GM21825 (cell line): Measurements from ENCODE around the gene WNT5B.

ENCODE experiments used
- ATAC-seq: cut with Tn5 transposase; IDR thresholded peaks from one replicate; pipeline ENCODE4 v1.9.1; 2021; ENCODE audit warnings: mild to moderate bottlenecking, moderate library complexity; ENCODE audit not compliant: unreplicated experiment

The WNT5B gene

DNA sequence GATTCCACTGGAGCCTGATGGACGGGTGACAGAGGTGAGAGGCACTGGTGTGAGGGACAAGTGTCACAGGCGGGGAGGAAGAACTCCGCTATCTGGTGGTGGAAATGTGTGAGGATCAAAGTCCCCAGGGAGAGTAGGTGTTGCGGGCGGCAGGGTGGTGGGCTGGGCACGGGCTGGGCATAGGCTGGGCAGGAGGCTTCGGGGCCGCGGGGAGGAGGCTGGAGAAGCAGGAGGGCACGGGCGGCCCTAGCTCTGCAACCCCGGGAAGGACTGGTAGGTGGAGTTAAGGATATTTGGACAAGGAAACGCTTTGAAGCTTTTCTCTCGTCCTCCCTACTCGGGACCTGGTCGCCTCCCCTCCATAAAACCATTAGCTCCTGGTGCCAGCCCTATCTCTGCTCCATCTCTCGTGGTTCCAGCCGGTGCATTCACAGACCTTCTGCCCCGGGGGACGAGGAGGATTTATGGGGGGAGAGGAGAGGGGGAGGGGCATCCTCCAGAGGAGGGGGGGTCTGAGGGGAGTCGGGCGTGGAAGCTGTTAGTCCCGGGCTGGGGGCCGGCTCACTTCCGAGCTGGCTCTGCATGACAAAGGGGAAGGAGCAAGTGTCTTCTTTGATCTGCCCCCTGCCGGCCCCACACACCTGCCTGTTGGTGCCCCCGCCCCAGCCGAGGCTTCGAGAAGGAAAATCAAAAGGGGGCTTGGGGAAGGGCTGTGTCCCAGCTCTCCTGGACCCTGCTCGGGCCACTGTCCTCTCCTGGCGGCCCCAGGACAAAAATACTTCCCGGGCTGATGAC, 504 bp downstream of the WNT5B start:
- no peak for ATAC-seq

DNA sequence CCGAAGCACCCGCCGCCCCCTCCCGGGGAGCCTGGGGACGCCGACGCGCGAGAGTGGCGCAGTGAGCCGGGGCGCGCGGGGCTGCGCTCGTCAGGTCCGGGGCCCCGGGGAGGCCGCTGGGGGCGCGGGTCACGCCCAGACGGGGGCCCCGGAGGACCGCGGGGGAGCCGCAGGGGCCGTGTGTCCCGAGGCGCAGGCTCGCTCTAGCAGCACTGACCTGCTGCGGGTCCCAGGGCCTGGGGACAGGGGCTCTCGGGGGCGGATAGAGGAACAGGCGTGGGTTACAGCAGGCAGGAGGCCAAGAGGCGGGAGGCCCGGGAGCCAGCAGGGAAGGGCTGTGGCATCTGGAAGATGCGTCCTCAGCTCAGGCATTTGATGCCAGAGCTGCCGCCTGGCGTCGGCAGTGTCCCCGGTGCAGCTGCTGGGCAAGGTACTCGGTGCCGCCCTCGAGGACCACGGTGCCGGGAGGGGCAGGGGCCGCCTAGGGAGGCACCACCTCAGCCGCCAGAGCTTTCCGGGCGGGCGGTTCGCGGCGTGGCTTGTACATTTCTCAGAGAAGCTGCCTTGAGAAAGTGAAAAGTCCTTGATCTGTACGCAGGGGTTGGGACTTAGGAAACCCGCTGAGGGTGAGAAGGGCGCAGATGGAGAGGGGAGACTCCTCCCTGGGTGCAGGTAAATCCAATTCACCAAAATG, 1.2 kb downstream of the WNT5B start:
- no peak for ATAC-seq

DNA sequence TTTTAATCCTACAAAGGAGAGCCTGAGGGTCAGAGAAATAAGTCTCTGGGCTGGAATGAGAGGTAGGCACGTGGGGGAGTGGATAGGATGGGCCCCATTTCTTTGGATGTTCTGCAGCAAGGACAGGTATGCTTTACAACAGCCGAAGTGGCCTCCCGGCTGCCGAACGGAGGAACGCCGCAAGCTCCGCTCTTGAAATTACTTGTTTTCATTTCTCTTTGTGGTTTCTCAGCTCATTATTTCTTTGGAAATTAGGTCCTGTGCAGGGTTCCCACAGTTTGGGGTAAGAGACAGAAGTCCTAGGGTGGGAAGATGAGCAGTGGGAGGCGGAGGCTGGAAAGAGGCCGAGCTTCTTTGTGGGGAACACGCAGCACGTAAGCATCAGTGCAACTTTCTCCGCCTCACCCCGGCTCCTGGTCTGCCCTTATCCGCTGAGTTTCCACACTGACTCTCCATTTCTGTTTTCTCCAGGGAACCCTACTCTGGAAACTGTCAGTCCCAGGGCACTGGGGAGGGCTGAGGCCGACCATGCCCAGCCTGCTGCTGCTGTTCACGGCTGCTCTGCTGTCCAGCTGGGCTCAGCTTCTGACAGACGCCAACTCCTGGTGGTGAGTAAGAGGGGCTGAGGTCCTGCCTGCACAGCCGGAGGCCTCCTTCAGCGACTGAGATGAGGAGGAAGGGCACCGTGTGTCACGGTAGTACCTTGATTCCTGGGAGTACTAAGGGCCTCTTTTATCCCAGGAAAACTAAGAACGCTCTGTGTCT, 2.0 kb downstream of the WNT5B start:
- ATAC-seq, result no peak

DNA sequence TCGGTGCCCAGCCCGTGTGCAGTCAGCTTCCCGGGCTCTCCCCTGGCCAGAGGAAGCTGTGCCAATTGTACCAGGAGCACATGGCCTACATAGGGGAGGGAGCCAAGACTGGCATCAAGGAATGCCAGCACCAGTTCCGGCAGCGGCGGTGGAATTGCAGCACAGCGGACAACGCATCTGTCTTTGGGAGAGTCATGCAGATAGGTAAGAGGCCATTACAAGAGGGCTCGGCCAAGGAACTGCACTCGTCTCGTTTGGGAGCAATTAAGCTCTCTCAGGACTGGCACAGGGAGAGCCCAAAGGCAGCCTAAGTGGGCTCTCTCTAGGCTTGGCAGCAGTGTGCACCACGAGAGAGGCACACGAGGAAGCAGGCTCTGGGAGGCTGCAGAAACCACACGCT, 3.7 kb downstream of the WNT5B start:
- no peak for ATAC-seq

DNA sequence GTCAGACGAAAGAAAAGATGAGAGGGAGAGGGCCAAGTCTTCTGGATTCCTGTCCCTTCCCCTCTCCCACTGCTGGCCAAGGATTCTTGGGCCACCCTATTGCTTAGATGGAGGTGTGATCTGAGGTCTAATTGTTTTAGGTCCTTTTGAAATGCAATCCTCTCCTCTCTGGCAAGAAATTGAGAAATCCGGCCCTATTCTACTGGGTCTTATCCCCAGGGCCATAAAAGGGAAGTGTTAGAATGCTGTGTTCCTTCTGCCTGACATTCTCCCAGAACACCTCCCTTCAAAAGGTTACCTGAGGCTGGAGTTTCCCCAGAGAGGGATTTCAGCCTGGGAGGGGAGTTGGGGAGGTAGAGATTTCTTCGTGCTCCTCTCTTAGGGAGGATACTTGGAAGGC, 4.4 kb downstream of the WNT5B start:
- ATAC-seq, result no peak

DNA sequence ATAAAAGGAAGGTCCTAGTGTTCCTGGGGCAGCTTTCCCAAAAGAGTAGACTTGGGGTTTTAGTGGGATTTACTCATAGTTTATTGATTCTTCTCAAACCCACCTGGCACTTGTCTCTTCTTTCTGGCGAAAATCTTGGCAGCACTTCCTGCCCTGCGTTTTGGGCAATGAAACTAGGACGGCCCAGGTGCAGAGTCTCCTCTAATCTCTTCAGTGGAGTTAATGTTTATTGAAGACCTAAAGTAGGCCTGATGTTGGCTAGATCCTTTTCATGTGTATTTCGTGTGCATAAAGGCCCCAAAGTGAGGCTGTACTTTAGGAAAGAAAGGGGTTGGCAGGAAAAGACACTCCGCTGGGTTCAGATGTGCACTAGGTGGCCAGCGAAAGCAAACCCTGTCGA, 5.1 kb downstream of the WNT5B start:
- no peak for ATAC-seq

DNA sequence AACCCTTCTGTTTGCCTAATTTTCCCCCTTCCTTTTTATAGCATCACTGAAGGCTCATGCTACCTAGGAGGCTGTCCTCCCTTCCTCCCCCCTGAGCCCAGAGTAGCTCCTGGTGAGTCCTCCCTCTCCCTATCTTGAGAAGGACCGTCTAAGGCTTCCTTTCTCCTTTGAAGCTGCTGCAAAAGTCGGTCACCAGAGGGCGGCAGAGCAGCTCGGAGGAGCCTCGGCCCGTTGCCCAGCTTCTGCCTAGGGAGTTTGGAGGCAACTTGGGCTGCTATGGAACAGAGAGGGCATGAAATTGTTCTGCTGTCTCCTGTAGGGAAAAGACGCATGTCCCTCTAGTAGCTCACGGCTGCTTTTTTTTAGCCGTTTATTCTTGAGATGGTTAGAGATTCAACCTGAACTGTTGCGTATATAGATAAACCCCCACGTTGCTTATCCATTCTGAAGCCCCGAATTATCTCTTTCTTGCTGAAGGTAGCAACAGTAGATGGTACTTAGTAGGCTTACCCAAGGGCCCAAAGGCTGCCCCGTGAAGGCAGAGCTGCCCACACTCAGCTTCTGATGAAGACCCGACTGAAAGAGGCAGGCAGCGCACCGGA, 5.7 kb downstream of the WNT5B start:
- ATAC-seq, result no peak

DNA sequence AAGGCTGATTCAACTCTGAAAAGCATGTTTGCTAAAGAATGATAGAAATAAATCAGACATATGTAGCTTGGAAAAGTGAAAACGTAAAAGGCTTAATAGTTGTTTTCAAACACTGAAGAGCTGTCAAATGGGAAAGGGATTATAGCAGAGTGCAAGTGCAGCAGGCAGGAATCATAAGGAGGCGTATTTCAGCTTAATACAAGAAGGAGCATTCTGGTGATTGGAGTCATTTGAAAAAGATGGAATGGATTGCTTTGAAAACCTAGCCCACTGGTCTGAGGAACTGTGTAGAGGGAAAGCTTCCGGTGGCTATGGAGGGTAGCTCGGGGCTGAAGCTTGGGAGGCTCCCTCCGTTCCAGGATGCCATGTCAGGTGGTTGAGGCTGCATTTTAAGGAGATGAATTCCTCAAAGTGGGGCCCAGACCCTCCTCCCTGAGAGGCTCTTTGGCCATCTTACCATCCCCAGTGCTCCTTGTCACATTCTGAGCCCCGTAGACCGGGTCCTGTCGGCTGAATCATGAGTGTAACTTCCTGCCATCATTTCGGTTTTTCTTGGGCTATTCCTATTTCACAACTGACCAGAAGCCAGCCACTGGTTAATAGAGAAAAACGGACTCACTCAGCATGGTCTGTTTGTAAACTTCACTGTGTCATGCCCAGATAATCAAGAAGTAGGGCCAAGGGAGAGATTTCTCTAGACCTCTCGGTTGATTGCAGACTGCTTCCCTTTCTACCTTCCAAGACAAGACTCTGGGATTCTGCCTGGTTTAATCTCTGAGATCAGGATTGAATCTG, 6.5 kb downstream of the WNT5B start:
- no peak for ATAC-seq

DNA sequence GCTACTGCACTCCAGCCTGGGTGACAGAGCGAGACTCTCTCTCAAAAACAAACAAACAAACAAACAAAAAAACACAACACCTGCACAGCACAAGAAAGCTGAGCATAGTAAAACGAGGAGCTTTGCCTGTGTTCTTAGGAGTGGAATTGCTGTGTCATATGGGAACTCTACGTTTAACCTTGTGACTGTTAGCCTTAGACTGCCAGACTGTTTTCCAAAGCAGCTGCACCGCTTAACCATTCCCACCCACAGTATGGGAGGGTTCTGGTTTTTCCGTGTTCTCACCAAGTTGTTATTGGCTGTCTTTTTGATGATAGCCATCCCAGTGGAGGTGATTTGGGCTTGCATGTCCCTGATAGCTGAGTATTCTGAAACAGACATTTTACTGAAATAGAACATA, 9.2 kb downstream of the WNT5B start:
- no peak for ATAC-seq

DNA sequence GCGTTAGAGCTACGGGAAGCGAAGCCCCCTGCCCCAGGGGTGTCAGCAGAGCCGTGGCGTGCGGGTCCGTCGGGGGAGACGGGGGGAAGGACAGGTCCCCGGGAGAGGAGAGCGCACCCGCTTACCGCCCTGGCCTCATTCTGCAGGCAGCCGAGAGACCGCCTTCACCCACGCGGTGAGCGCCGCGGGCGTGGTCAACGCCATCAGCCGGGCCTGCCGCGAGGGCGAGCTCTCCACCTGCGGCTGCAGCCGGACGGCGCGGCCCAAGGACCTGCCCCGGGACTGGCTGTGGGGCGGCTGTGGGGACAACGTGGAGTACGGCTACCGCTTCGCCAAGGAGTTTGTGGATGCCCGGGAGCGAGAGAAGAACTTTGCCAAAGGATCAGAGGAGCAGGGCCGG, 10.5 kb downstream of the WNT5B start:
- ATAC-seq, result no peak

DNA sequence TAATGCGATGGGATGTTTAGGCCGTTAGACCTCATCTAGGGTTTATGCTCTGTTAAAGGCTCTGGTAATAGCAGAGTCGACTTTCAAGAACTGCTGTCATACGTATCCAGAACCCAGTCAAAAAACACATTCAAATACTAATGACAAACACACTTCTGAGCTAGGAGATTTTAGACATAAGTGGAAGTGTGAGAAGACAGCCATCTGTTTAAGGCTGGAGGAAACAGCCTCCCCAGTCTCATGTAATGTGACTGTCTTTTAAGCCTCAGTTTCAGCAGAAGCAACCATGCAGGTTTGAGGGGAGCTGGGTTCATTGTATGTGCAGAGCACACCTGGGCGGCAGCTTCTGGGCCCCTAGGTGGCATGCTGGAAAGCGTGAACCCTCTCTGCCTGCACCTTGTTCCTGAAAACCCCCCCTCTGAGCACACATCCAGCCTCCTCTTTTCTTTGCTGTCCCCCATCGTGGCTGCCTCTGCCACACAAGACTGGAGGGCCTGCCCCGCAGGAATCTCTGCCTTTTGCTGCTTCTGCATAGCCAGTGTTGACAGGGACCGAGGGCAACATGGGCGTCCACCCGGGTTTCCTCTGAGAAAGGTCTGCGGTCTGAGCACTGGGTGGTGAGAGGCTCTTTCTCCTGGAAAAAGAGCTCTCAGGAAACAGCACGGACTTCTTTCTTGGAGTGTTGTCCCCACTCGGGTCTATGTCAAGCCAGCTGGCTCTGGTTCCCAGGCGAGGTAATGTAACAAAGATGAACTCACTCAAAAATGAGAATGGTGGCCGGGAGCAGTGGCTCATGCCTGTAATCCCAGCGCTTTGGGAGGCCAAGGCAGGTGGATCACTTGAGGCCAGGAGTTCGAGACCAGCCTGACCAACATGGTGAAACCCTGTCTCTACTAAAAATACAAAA, 11.6 kb downstream of the WNT5B start:
- ATAC-seq, result no peak

DNA sequence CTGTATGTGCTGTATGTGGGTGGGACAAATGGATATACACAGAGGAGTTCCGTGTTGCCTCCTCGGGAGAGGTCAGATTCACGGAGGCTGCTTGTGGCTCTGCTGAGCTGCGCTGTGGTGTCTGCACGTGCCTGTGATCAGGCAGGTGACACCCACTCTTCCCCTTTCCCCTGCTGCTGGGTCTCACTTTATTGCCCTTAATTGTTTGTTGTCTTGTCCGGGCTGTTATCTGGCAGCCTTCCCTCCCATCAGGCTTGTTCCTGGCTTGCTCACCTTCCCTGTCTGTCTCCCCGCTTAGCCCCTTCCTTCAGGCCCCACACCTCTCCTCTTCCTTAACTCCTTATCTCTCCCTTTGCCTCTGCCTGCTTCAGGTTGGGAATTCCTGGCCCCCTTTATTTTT, 13.5 kb downstream of the WNT5B start:
- ATAC-seq, result no peak

DNA sequence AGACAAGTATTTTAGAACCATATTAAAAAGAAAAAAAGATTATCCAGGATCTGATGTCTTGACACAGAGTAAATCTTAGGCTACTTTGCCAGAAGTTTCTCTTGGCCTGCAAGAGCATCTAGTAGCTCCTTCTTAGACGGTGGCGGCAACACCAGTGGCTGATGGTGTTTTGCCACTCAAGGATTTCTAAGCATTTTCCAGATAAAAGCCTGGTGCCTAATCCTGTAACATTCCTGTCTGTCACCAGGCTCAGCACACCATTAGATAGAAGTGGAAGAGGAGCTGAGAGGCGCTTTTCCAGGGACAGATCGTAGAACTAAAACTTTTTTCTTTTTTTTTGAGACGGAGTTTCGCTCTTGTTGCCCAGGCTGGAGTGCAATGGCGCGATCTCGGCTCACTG, 14.0 kb downstream of the WNT5B start:
- no peak for ATAC-seq

DNA sequence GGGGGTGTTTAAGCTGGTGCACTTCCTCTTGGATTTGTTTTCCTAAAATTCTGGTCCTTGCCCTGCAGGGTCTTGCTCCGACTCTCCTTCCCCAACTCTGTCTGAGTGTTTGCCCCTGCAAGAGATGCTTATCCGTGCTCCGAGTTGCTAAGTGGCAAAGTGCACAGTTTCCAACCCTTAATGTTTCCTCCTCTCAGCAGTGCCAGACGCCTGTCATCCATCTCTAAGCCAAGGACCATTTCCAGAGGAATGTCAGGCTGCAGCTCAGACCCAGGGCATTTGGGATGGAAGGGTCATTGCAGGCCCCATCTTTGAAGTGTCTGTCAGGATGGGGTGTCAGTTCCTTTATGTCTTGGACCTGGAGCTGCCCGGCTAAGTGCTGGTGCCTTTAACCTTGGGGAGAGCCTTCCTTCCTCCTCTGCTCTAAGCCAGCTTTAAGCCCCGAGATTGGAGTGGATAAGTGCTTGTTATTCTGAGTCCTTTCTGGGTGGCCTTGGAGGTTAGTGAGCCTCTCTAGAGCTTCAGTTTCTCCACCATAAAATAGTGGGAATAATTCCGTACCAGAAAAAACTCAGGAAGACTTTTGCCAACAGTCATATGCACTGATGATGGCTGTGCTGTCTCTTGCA, 15.0 kb downstream of the WNT5B start:
- ATAC-seq, result no peak

DNA sequence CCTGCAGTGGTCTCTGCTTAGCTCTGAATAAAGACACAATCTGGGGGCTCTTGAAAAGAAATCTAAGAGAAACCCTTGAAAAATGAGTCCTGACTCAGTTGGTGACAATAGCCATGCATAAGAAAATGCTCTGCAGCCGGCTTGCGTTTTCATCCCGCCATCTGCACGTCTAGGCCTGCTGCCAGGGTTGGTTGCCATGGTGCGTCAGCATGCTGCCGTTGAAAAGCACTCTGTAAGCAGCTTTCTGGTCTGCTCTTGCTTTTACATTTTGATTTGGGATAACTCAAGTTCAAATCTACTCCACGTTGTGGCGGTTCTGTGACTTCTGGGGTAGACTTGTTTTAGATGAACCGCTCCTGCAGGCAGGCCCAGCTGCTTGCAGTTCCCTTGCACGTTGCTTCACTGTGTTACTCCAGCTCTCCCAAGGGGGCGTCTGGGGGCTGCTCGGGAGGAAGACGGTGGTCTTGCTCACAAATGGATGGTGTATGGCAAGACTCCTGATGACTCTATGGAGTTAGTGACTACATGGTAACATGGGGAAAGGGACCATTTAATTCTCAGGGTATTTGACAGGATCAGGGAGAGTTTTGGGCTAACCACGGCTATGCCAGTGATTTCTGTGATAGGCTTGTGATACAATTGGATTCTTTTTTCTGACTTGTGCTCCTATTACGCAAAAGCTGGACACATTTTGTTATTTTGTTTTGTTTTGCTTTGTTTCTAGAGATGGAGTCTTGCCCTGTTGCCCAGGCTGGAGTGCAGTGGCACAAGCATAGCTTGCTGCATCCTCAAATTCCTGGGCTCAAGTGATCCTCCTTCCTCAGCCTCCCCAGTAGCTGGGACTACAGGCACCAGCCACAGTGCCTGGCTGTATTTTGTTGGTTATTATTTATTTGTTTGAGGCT, 15.8 kb downstream of the WNT5B start:
- no peak for ATAC-seq

DNA sequence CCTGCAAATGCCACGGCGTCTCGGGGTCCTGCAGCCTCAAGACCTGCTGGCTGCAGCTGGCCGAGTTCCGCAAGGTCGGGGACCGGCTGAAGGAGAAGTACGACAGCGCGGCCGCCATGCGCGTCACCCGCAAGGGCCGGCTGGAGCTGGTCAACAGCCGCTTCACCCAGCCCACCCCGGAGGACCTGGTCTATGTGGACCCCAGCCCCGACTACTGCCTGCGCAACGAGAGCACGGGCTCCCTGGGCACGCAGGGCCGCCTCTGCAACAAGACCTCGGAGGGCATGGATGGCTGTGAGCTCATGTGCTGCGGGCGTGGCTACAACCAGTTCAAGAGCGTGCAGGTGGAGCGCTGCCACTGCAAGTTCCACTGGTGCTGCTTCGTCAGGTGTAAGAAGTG, 16.8 kb downstream of the WNT5B start:
- no peak for ATAC-seq

DNA sequence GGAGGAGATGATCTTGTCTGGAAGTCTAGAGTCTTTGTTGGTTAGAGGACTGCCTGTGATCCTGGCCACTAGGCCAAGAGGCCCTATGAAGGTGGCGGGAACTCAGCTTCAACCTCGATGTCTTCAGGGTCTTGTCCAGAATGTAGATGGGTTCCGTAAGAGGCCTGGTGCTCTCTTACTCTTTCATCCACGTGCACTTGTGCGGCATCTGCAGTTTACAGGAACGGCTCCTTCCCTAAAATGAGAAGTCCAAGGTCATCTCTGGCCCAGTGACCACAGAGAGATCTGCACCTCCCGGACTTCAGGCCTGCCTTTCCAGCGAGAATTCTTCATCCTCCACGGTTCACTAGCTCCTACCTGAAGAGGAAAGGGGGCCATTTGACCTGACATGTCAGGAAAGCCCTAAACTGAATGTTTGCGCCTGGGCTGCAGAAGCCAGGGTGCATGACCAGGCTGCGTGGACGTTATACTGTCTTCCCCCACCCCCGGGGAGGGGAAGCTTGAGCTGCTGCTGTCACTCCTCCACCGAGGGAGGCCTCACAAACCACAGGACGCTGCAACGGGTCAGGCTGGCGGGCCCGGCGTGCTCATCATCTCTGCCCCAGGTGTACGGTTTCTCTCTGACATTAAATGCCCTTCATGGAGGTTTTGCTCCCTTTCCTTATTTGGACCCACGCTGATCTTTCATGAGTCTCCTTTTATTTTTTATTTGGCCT, 17.7 kb downstream of the WNT5B start:
- no peak for ATAC-seq

DNA sequence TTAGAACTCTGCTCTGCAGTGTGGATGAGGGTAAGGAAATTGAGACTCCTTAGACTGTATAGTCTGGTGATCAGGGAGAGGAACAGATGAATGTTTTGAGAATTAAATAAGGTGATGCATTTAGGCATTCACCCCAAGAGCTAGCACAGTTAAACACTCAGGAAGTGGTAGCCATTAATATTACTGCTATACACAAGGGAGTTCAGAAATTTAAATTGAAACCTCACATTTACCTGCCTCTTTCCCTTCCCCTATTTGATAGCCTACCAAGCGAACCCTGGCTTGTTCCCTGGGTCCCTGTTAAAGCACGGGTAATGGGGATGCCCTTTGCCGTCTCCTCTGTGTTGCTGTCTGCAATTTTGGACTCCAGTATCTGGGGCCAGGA, 18.2 kb downstream of the WNT5B start:
- no peak for ATAC-seq
